Activated CD8-positive, alpha-beta memory T cell treated with anti-CD3 and anti-CD28 coated beads, Interleukin-2, amount 10 ng/mL, durations not matched to agents 7 days and 5 days (primary cell): ENCODE measurements around the gene SRRM3. TPM values are rescaled to one million over a fixed set of nuclear protein-coding genes. Genes with fewer than 3 reads are reported as not detected.
"Not testable (repeated sequence)": the region's sequence is repeated elsewhere in the genome, so short reads cannot be mapped to it uniquely, and the experiment has no call there.

Experiments used
- ATAC-seq: fragments of 150-1000 bp; cut with Tn5 transposase; one replicate; pipeline ENCODE4 v1.10.0; 2021; ENCODE audit warnings: moderate library complexity
- CTCF ChIA-PET: fragments of 350-600 bp; sonication (Branson Sonifier 250); formaldehyde crosslinking; loops from one replicate; lab custom pipeline; 2021; ENCODE audit warnings: antibody characterized with exemption; lab: Charles Lee
- DNase-seq: peaks from one replicate; pipeline ENCODE4 v3.0.0-alpha.2; 2020
- H3K27ac Mint-ChIP-seq: one replicate; pipeline ENCODE4 v1.8.0; 2021; ENCODE audit warnings: mild to moderate bottlenecking, mixed read lengths
- H3K27me3 Mint-ChIP-seq: one replicate; pipeline ENCODE4 v1.8.0; 2021; ENCODE audit warnings: mixed read lengths
- H3K36me3 Mint-ChIP-seq: one replicate; pipeline ENCODE4 v1.8.0; 2021; ENCODE audit warnings: mild to moderate bottlenecking, mixed read lengths
- H3K4me1 Mint-ChIP-seq: one replicate; pipeline ENCODE4 v1.8.0; 2021; ENCODE audit warnings: mixed read lengths
- H3K4me3 Mint-ChIP-seq: one replicate; pipeline ENCODE4 v1.8.0; 2021; ENCODE audit warnings: mild to moderate bottlenecking, moderate library complexity, mixed read lengths
- H3K9me3 Mint-ChIP-seq: one replicate; pipeline ENCODE4 v1.8.0; 2022; ENCODE audit warnings: low read depth, mixed read lengths
- total RNA-seq, 2 experiments: library from RNA; stranded (reverse); gene quantifications; one replicate each; pipeline ENCODE4 v1.2.3, GENCODE V29; 2021

The SRRM3 gene
- total RNA-seq, 2 experiments from 2014 or later: 0.09 TPM; not detected in 1

DNA sequence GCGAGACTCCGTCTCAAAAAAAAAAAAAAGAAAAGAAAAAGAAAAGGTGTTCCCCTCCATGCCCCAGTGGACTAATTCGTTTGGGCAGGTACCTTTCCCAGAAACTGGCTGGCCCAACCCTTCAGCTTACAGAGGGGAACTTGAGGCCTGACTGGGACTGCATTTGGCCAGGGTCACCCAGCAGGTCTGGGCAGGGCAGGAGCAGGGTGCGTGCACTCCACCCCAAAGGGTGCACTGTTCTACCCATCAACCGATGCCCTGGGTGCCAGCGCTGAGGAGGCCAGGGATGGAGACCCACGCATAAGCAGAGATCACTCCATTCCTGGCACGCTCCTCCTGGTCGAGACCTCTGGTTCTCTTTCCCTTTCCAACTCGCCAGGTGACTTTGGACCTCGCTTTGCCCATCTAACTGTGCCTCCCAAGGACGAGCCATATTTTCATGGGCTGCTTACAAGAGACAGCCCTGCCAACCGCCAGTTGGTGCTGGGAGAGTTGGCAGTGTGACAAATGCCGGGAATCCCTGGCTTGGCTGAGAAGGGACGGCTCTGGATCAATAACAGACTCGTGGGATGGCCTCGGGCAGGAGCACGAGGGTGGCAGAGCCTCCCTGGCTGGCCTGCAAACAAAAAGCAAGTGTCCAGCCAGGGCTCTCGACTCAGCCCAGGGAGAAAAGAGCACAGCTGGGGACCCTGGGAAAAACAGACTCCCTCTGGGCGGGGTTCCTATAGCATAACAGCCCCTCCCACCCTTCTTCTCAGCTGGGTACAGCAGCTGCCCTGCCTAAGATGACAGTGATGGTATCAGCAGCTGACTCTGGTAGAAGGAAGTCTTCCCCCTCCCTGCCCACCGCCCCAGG, 108.6 kb downstream of the SRRM3 start:
- no peaks in the 10 kb centered on the region for H3K27me3 Mint-ChIP-seq
- no peaks in the 10 kb centered on the region for H3K9me3 Mint-ChIP-seq
- H3K4me1 Mint-ChIP-seq: peaks cover 4% of the 10 kb centered on the region

DNA sequence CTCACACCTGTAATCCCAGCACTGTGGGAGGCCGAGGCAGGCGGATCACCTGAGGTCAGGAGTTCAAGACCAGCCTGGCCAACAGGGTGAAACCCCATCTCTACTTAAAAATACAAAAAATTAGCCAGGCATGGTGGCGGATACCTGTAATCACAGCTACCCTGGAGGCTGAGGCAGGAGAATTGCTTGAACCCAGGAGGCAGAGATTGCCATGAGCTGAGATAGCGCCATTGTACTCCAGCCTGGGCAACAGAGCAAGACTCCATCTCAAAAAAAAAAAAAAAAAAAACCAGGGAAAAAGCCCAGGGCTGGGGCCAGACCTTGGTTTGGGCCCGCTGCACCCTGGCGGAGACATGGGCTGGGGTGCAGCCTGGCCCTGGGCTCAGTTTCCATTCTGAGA, 110.1 kb downstream of the SRRM3 start:
- ATAC-seq, H3K4me1 Mint-ChIP-seq, H3K27ac Mint-ChIP-seq, H3K27me3 Mint-ChIP-seq, DNase-seq, H3K36me3 Mint-ChIP-seq, H3K9me3 Mint-ChIP-seq, H3K4me3 Mint-ChIP-seq: not testable (repeated sequence)
- CTCF ChIA-PET: interaction anchor here (0.8 to 19.4 kb wide), 4 partner anchors 19 to 134 kb away, joined by 3 to 344 read pairs (median 73); no protein-coding TSS in a partner anchor

More for the DNA sequence above, 108.6 kb downstream of the SRRM3 start:
- H3K36me3 Mint-ChIP-seq: no peaks in the 10 kb centered on the region
- ATAC-seq: no peak
- CTCF ChIA-PET: interaction anchor here (9.4 to 19.4 kb wide), 2 partner anchors 17 to 133 kb away, joined by 143 to 344 read pairs; no protein-coding TSS in a partner anchor
- no peak overlapping the region for H3K27ac Mint-ChIP-seq
- no peak for DNase-seq
- no peak overlapping the region for H3K4me3 Mint-ChIP-seq

DNA sequence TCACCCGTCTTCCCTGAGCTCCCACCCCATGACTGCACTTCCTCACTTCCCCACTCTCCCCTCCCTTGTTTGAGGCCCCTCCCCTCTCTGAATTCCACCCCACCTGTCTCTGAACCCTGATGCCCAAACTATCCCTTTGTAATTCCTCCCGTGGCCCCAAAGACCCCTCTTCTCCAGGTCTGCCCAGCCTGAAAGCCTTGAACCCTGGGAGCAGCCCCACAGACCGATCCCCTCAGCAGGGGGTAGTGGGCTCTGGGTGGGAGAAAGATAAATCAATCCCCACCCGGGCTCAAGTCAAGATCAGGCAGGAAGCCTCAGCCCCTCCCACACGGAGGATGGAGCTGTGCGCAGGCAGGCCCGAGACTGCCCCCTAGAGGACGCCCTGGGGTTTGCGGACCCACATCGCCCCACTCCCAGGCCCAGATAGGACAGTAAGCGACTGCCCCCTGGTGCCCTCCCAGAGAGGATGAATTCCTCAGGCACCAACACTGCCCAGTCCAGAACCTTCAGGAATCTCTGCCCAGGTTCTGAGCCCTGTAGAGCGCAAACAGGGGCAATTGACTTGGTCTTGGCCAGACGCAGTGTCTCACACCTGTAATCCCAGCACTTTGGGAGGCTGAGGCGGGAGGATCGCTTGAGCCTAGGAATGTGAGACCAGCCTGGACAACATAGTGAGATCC, 112.5 kb downstream of the SRRM3 start:
- CTCF ChIA-PET: interaction anchor here (0.6 to 19.4 kb wide), 32 partner anchors 10 to 294 kb away, joined by 3 to 344 read pairs (median 4); partner anchors contain the start of genes HSPB1, MDH2, STYXL1 and YWHAG
- DNase-seq: peak; percentile 98
- H3K4me1 Mint-ChIP-seq: peaks cover 20% of the 10 kb centered on the region
- no peaks in the 10 kb centered on the region for H3K9me3 Mint-ChIP-seq
- no peaks in the 10 kb centered on the region for H3K36me3 Mint-ChIP-seq
- no peak overlapping the region for H3K4me3 Mint-ChIP-seq
- H3K27me3 Mint-ChIP-seq: no peaks in the 10 kb centered on the region
- peak overlapping the region; percentile 77 for H3K27ac Mint-ChIP-seq
- ATAC-seq: peak; percentile 59

DNA sequence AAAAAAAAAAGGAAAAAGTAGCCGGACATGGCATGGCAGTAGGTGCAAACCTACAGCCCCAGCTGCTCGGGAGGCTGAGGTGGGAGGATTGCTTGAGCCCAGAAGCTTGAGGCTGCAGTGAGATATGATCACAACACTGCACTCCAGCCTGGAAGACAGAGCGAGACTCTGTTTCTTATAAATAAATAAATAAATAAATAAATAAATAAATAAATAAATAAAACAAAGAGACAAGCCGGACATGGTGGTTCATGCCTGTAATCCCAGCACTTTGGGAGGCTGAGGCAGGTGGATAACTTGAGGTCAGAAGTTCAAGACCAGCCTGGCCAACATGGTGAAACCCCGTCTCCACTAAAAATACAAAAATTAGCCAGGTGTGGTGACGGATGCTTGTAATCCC, 113.0 kb downstream of the SRRM3 start:
- not testable (repeated sequence) for DNase-seq, H3K9me3 Mint-ChIP-seq, H3K27ac Mint-ChIP-seq, H3K4me3 Mint-ChIP-seq, H3K36me3 Mint-ChIP-seq, ATAC-seq, H3K27me3 Mint-ChIP-seq
- CTCF ChIA-PET: interaction anchor here (1.0 to 19.4 kb wide), 17 partner anchors 10 to 267 kb away, joined by 3 to 344 read pairs (median 8); partner anchors contain the start of genes HSPB1, MDH2, STYXL1 and YWHAG
- H3K4me1 Mint-ChIP-seq: peaks cover 25% of the 10 kb centered on the region

DNA sequence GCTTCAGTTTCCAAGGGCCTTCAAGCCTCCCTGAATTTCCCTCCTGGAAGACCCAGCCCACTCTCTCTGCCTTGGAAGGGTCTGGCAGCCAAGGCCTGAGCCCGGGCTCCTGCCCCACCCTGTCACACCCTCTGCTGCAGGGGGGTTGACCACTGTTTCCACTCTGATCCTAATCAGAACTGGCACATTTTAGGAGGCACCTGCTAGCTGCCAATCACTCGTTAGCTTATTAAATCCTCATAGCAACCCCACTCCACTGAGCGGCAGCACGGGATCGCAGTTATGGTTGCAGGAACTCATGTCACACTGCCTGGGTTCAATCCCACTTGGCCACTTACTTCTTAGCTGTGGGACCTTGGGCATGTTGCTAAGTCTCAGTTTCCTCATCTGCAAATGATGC, 113.7 kb downstream of the SRRM3 start:
- DNase-seq (no peak), ATAC-seq (no peak)
- peaks cover 3% of the 10 kb centered on the region for H3K36me3 Mint-ChIP-seq
- no peaks in the 10 kb centered on the region for H3K9me3 Mint-ChIP-seq
- no peak overlapping the region for H3K27ac Mint-ChIP-seq
- no peaks in the 10 kb centered on the region for H3K27me3 Mint-ChIP-seq
- CTCF ChIA-PET: interaction anchor here (1.6 to 19.4 kb wide), 10 partner anchors 11 to 147 kb away, joined by 4 to 344 read pairs (median 19); partner anchors contain the start of genes HSPB1 and YWHAG
- H3K4me3 Mint-ChIP-seq: no peak overlapping the region
- H3K4me1 Mint-ChIP-seq: peaks cover 30% of the 10 kb centered on the region

DNA sequence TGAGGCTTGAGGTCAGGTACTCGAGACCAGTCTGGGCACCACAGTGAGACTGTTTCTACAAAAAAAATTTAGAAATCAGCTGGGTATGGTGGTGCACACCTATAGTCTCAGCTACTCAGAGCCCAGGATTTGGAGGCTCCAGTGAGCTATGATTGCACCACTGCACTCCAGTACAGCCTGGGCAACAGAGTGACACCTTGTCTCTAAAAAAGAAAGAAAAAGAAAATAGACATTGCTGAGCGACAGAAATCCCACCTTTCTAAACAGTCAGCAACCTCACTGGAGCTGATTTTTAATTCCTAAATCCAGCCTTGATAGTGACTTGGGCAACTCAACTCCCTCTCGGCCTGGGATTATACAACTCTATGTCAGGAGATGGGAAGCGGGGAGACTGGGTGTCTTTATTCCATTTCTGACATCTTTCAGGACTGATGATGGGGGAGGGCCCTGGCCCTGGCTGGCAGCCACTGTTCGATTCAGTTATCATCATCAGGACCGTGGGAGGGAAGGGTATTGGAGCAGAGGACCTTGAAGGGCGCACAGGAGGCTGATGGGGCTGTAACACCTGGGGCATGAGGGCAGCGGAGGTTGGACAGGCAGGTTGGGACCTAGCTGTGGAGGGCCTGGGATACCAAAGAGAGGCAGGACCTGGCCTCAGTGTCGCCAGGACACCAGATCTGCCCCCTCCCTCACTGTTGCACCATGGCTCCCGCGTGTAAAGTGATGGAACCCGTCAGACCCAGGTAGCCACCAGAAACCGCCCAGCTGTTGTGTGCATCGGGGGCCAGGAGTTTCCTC, 115.5 kb downstream of the SRRM3 start:
- no peaks in the 10 kb centered on the region for H3K9me3 Mint-ChIP-seq
- peaks cover 30% of the 10 kb centered on the region for H3K4me1 Mint-ChIP-seq
- H3K27ac Mint-ChIP-seq: peak overlapping the region; percentile 96
- no peak for DNase-seq
- CTCF ChIA-PET: interaction anchor here (0.8 to 19.4 kb wide), 14 partner anchors 13 to 149 kb away, joined by 3 to 344 read pairs (median 4); partner anchors contain the start of genes HSPB1 and YWHAG
- H3K27me3 Mint-ChIP-seq: no peaks in the 10 kb centered on the region
- H3K4me3 Mint-ChIP-seq: peak overlapping the region; percentile 81
- no peak for ATAC-seq
- peaks cover 9% of the 10 kb centered on the region for H3K36me3 Mint-ChIP-seq

DNA sequence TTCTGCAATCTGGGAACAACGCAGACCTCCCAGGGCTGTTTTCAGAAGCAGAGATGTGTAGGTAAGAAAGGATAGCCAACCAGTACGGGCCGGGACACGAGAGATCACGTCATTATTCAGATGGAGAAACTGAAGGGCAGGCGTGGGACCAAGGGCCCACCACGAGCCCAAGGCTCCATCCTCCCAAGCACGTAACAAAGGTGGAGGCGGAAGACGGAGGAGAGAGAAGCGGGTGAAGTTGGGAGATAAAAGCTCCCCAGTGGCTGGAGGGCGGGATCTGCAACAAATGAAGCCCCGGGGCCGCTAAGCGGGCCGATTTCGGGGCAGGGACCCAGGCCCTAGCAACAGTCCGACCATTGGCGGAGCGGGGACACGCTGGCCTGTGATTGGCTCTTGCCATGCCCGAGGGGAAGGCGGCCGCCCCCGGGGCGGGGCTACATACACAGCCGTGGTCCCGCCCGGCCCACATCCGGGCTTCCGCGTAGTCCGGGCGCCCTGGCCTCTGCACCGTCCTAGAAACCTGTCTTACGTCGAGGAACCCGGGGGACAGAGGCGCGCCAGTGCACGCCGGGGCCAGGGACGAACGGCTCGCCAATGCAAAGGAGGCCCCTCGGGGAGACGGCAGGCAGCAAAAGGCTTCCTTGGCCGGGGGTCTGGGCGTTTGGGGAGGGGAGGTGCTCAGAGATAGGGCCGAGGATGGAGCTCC, 116.2 kb downstream of the SRRM3 start:
- CTCF ChIA-PET: interaction anchor here (1.1 to 19.4 kb wide), 15 partner anchors 12 to 203 kb away, joined by 3 to 344 read pairs (median 4); partner anchors contain the start of genes HSPB1 and YWHAG
- H3K4me3 Mint-ChIP-seq: peak overlapping the region; percentile 81
- DNase-seq (peak; percentile 98), ATAC-seq (peak; percentile 93)
- H3K27ac Mint-ChIP-seq: peak overlapping the region; percentile 96
- H3K9me3 Mint-ChIP-seq: no peaks in the 10 kb centered on the region
- peaks cover 9% of the 10 kb centered on the region for H3K36me3 Mint-ChIP-seq
- H3K27me3 Mint-ChIP-seq: no peaks in the 10 kb centered on the region
- peaks cover 34% of the 10 kb centered on the region for H3K4me1 Mint-ChIP-seq

GRCh38 chr7:76318488-76319353, 117.0 kb downstream of the SRRM3 start:
- H3K36me3 Mint-ChIP-seq: peaks cover 9% of the 10 kb centered on the region
- H3K4me3 Mint-ChIP-seq: peak overlapping the region; percentile 81
- peak overlapping the region; percentile 96 for H3K27ac Mint-ChIP-seq
- no peaks in the 10 kb centered on the region for H3K9me3 Mint-ChIP-seq
- DNase-seq (peak; percentile 89), ATAC-seq (peak; percentile 40)
- peaks cover 38% of the 10 kb centered on the region for H3K4me1 Mint-ChIP-seq
- CTCF ChIA-PET: interaction anchor here (0.7 to 19.4 kb wide), 15 partner anchors 11 to 204 kb away, joined by 3 to 344 read pairs (median 4); partner anchors contain the start of genes HSPB1 and YWHAG
- H3K27me3 Mint-ChIP-seq: no peaks in the 10 kb centered on the region

GRCh38 chr7:76325092-76325491, 123.4 kb downstream of the SRRM3 start:
- no peaks in the 10 kb centered on the region for H3K9me3 Mint-ChIP-seq
- H3K4me3 Mint-ChIP-seq: no peak overlapping the region
- H3K36me3 Mint-ChIP-seq: peaks cover 32% of the 10 kb centered on the region
- CTCF ChIA-PET: interaction anchor here (1.3 kb wide), 1 partner anchor 69 kb away, joined by 3 read pairs; no protein-coding TSS in a partner anchor
- H3K27ac Mint-ChIP-seq: no peak overlapping the region
- ATAC-seq (no peak), DNase-seq (no peak)
- peaks cover 33% of the 10 kb centered on the region for H3K4me1 Mint-ChIP-seq
- H3K27me3 Mint-ChIP-seq: no peaks in the 10 kb centered on the region

- peaks cover 35% of the 10 kb centered on the region for H3K36me3 Mint-ChIP-seq
- ATAC-seq: no peak
- no peak overlapping the region for H3K4me3 Mint-ChIP-seq
- no peaks in the 10 kb centered on the region for H3K9me3 Mint-ChIP-seq
- CTCF ChIA-PET: interaction anchor here (1.9 kb wide), 1 partner anchor 12 kb away, joined by 7 read pairs; no protein-coding TSS in a partner anchor
- no peak overlapping the region for H3K27ac Mint-ChIP-seq
- no peak for DNase-seq
- no peaks in the 10 kb centered on the region for H3K27me3 Mint-ChIP-seq
- peaks cover 36% of the 10 kb centered on the region for H3K4me1 Mint-ChIP-seq
These were observed 124.1 kb downstream of the SRRM3 start for GRCh38 chr7:76325811-76326210.

GRCh38 chr7:76326646-76327233, 125.0 kb downstream of the SRRM3 start:
- CTCF ChIA-PET: interaction anchor here (1.5 to 1.9 kb wide), 2 partner anchors 13 to 35 kb away, joined by 4 to 7 read pairs; no protein-coding TSS in a partner anchor

More at GRCh38 chr7:76326646-76327233, 125.0 kb downstream of the SRRM3 start:
- DNase-seq (no peak), ATAC-seq (no peak)
- Mint-ChIP-seq H3K27ac (no peak overlapping the region), H3K4me1 (peaks cover 36% of the 10 kb centered on the region), H3K4me3 (no peak overlapping the region), H3K9me3 (no peaks in the 10 kb centered on the region), H3K36me3 (peaks cover 32% of the 10 kb centered on the region), H3K27me3 (no peaks in the 10 kb centered on the region)
